GM12873 (cell line): Measurements from ENCODE around the gene SRRM4.

ENCODE experiments used
- TF ChIP-seq, protein P1 (sequence below): IDR thresholded peaks from 2 replicates; pipeline ENCODE4 v1.5.1; 2012; ENCODE audit warnings: low read depth, mild to moderate bottlenecking, moderate library complexity, low read length, control low read depth; ENCODE audit not compliant: insufficient read depth; ENCODE audit errors: missing control alignments

Gene SRRM4

DNA sequence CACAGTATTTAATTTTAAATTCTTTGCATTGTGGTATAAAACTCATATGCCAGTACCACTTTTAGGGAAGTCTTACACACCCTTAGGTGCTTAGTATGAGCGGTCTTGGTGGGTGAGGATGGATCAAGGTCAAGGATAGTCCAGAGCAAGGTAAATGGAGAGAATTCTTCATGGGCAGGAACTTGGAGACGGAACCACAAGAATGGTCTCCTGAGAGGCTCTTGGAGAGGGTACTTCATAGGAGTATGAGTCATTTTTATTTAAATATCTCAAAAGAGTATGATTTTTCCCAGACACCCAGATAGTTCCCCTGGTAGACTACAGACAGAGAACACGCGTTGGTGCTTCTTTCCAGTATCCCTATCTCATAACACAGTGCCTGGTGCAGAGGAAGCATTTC lies 219.3 kb downstream of the SRRM4 start:
- TF ChIP-seq, protein P1, sequence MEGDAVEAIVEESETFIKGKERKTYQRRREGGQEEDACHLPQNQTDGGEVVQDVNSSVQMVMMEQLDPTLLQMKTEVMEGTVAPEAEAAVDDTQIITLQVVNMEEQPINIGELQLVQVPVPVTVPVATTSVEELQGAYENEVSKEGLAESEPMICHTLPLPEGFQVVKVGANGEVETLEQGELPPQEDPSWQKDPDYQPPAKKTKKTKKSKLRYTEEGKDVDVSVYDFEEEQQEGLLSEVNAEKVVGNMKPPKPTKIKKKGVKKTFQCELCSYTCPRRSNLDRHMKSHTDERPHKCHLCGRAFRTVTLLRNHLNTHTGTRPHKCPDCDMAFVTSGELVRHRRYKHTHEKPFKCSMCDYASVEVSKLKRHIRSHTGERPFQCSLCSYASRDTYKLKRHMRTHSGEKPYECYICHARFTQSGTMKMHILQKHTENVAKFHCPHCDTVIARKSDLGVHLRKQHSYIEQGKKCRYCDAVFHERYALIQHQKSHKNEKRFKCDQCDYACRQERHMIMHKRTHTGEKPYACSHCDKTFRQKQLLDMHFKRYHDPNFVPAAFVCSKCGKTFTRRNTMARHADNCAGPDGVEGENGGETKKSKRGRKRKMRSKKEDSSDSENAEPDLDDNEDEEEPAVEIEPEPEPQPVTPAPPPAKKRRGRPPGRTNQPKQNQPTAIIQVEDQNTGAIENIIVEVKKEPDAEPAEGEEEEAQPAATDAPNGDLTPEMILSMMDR: no peak

DNA sequence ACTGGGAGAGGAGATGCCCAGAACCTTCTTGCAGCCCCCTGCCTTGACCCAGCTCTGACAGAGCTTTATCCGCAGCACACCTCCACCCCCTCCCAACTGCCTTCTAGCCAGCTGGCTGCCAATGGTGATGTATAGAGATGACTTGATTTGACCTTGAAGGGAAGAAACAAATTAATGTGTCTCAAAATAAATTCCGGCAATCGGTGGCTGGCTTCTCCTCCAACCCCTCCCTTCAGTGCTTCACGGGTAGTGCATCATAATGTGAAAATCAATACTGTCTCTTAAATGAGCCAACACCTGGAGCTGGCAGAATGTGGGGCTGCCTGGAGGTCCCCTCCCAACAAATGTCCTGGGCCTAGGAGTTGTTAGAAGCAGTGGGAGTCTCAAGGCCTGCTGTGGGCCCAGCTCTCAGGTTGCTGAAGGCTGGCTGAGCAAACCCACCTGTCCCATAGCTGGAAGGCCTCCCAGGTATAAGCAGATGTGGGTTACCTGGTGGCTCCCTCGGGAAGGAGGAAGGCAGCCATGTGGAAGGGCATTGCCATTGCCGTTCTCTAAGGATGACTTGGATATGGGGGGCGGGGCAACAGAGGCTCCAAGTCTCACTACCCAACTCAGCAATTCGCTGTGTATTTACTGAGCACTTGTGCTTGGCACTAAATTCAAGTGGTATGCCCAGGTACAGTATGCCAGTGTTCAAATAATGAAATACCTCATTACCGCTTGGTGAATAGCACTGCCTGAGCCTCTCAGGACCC lies 220.6 kb downstream of the SRRM4 start:
- TF ChIP-seq, protein P1: no peak

DNA sequence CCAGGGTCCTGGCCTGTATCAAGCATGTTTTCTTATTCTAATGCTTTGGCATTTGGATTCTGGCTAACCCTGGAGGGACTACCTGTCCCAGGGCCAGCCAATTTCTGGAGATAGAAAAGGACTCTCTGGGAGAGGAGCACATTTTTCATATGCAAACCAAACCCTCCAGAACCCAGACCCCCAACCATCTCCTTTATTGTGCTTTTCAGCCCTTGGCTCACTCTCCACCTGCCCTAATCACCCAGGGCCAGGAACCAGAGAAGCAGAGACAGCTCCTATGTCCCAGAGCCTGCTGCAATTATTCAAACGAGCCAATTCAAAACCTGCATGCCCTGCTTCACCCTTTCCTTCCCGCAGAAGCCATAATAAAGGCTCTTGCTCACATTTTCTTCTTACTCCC lies 221.2 kb downstream of the SRRM4 start:
- TF ChIP-seq, protein P1: no peak

DNA sequence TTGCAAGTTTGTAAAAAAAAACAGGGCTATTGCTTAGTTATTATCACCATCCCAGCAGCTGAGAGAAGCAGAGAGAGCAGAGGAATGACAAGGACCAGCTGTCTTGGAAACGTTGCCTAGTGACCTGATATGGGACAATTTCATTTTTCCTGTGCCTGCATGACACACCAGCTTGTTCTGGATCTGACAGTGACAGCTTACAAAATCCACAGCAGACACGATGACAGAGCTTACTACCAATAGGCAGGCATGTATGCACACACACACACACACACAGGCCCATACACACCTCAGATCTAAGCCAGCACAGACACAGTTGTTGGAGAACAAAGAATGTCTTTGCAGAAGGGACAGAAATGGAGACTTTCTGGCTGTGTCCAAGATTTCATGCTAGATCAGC lies 222.8 kb downstream of the SRRM4 start:
- TF ChIP-seq, protein P1: no peak

DNA sequence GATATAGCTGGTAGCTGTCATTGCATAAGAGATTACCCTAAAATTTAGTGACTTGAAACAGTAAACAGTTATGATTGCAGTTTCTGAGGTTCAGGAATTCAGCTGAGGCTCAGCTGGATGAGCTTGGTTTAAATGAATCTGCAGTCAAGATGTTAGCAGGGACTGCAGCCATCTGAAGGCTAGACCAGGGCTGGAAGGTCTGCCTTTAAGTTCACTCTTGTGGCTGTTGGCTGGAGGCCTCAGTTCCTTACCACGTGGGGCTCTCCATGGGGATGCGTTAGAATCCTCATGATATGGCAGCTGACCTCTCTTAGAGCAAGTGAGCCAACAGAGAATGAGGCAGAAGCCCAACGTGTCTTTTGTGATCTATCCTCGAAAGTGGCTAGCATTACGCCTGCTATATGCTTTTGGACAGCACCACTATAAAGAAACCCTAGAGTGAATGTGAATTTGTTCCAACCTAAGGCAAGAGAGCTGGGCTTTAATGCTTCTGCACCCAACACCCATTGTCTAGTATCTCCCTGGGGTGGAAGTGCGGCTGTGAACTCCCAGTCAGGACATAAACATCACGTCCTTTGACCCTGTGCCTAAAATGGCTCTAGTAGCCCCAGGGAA lies 223.4 kb downstream of the SRRM4 start:
- TF ChIP-seq, protein P1: no peak

DNA sequence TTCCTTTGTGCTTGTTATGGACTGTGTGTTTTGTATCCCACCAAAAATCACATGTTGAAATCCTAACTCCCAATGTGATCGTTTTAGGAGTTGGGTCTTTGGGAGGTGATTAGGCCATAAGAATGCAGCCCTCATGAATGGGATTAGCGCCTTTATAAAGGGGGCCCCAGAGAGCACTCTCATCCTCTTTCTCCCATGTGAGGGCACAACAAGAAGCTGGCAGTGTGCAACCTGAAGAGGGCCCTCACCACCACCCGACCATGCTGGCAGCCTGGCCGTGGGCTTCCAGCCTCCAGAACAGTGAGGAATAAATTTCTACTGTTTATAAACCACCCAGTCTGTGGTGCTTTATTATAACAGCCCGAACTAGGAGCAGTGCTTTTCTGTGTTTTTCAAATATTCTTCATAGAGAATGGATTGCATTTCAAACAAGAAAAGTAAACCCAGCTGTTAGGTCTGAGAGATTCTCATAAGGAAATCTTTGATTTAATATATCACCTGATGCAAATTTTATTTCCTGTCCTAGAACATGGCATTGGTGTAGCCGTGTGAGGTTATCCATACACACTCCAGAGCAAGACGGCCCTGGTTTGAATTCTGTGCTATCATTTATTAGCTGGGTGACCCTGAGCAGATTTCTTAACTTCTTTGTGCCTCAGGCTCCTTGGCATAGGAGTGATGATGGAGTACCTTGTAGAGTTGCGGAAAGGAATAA lies 225.2 kb downstream of the SRRM4 start:
- TF ChIP-seq, protein P1: no peak

DNA sequence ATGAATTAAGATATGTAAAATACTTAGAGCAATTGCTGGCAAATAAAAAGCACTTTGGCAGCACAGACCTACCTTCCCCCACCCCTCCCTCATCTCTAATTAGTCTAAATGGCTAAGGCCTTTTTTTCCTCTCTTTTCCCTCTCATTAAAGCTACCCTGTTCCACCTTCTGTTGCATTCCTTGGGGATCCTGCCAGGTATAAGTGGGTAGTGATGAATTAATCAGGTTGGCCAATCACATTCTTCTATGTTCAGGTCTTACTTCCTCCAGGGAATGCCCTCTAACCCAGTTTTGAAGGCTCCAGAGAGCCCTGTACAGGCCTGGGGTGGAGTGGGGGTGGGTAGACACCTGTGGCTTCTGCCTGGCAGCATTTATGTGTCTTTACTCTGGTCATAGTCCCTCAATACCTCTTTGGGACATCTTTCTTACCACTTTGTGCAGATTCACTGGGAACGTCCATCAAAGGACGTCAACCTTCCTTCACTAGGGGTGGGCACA lies 225.8 kb downstream of the SRRM4 start:
- TF ChIP-seq, protein P1: no peak
